HG03159 (cell line): ENCODE data around the gene CTNNA1.

Source experiments
- ATAC-seq: cut with Tn5 transposase; IDR thresholded peaks from one replicate; pipeline ENCODE4 v1.9.1; 2021; ENCODE audit warnings: mild to moderate bottlenecking, moderate library complexity; ENCODE audit not compliant: unreplicated experiment

The CTNNA1 gene

GRCh38 chr5:138926688-138927448 lies 173.6 kb downstream of the CTNNA1 start:
- ATAC-seq = no peak

DNA sequence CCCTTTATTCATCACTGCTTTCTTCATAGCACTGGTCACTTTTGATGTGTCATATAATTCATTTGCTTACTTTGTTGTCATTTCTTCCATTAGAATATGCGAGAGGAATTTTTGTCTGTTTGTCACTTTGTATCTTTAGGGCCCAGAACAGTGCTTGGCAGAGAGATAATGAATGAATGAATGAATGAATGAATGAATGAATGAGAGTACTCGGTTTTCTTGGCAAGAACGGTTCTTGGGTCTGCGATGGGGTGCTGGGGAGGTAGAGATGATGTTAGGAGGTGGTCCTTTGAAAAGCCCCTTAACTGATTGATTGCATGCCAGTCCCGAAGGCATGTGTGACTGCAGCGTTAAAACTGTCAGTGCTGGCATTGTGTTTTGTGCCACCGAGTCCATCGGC lies 174.3 kb downstream of the CTNNA1 start:
- ATAC-seq = no peak

DNA sequence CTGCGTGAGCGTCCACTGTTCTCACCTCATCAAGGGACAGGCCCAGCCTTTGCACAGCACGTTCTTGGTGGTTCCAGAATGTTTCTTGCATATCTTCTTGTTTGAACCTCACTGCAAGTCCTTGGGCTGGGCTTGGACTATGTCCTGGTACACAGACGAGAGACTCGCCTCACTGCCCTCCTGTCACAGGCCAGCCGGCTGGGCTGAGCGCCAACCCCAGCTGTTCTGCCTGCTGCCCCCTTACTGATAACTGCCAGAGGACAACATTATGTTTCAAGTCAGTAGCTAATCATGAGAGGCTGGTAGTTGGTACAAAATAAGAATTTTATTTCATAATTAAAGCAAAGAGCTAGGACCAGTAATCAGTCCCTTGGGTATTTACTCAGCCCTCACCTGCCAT lies 174.8 kb downstream of the CTNNA1 start:
- ATAC-seq = no peak

- ATAC-seq = no peak
Observed at GRCh38 chr5:138929571-138929955, 176.3 kb downstream of the CTNNA1 start.

- no peak for ATAC-seq
Observed at GRCh38 chr5:138930371-138931097, 177.3 kb downstream of the CTNNA1 start.

- ATAC-seq = no peak
Observed at GRCh38 chr5:138932171-138932810, 179.1 kb downstream of the CTNNA1 start.

GRCh38 chr5:138933522-138934290 lies 180.5 kb downstream of the CTNNA1 start:
- ATAC-seq = no peak

DNA sequence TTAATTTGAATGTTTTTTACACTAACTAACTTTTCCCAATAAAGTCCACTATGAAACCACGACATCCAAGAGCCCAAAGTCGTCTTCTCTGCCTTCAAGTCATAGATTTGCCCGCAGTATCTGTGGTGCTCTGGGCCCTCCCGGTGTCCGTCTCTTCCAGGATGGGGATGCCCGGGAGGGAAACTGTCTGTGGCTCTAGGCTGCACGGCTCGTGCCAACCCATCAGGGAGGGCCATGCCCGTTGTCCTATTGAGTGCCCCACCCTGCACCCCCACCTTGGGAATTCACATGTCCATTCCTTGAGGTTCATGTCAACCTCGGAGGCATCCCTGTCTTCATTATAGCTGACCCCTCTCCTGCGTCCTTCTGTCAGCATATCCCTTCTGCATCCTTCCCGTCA lies 181.7 kb downstream of the CTNNA1 start:
- ATAC-seq = no peak

GRCh38 chr5:138935466-138935865 lies 182.2 kb downstream of the CTNNA1 start:
- no peak for ATAC-seq

DNA sequence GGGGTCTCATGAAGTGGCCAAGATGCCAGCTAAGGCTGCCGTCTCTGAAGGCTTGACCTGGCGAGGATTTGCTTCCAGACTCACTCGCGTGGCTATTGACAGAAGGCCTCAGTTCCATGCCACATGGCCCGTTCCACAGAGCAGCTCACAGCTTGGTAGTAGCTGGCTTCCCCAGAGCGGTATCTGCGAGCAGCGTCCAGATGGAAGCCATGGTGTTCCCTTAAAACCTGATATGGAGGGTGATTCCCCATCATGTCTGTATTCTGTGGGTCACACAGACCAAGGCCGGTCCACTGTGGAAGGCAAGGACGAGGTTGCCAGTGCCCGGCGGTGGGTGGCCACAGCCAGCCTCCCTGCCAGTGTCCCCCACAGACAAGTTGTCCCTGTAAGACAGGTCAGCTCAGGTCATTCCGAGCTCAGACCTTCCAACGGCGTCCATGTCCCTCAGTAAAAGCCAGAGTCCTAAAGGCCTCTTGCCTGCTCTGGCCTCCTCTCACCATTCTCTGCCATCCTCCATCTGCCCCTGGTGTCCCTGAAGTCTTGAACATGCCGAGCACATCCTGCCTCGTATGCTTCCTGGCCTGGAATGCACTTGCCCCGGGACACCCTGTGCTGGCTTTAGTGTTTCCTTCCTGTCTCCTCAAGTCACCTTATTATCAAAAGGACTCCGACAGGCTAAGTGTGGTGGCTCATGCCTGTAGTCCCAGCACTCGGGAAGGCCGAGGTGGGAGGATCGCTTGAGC lies 183.2 kb downstream of the CTNNA1 start:
- no peak for ATAC-seq

- ATAC-seq = no peak
Observed at GRCh38 chr5:138936968-138937345, 183.7 kb downstream of the CTNNA1 start.

DNA sequence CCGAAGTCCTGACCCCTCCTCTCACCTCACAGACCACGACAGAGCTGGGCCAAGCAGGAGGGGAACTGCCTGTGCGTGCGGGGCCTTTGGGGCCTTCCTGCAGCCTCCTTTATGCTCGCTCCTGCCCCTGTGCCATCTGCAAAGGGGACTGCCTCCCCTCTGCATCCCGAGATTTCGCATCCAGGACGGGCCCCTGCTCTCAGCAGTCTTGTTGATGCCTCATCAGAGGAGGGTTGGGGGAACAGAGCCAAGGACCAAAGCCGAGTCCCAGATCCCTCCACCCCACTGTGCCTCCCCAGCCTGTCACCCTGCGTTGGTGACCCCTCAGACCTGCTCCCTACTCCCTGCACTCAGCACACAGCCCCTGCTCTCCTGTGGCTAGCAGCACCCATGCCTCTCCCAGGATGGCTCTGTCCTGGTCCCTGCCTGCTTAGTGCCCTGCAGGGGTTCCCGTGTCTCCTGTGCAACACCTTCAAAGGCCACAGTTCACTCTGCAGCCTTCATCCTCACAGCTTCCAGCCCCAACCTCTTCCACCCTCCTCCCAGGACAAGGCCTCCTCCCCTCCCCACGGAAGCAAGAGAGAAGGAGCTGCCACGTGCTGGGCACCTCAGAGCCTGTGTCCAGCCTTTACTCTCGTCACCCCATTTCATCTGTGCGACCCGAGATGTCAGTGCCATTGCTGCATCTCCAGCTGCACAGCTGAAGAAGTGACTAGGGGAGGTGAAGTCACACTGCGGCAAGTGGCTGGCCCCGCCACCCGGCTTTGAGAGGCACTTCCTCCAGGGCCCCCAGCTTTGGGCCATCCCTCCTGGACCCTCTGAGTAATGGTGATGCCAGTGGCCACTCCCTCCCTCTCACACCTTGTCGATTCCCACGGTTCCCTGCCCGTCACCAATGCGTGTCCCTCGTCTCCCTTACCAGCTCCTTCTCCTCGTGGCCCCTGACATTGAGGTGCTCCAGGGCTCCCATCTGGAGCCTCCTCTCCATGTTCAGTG lies 184.5 kb downstream of the CTNNA1 start:
- no peak for ATAC-seq

DNA sequence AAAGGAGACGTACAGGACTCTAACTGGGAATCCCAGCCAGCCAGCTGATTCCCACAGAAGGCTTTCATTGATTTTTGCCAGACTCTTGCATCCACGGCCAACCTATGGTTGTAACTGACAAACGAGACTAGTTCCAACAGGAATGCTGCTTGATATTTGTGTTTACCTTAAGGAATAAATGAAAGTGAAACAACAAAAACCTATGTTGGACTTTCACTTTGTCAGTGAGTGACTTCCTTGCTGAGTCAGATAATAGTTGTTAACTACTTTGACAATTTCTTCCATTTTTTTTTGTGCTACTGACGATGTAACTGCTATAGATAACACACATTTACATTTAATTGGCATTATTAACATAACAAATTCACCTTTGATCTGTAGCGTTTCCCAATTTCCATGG lies 185.3 kb downstream of the CTNNA1 start:
- no peak for ATAC-seq

GRCh38 chr5:138942066-138942465 lies 188.8 kb downstream of the CTNNA1 start:
- no peak for ATAC-seq

DNA sequence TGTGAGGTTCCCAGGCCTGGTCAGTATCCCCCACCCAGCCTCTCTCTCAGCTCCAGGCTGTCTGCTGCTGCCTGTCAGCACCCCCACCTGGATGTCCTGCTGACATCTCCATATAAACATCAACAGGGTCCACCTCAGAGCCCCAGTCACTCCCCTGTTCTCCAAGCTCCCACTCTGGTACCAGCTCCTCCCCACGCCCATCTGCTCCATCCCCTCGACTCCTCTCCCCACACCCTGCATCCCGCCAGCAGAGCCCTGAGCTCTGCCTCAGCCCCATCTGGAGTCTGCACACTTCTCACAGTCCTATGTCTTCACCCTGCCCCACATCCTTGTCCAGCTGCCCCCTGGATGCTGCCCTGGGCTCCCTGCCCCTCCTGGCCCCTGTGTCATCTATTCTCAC lies 189.6 kb downstream of the CTNNA1 start:
- no peak for ATAC-seq

DNA sequence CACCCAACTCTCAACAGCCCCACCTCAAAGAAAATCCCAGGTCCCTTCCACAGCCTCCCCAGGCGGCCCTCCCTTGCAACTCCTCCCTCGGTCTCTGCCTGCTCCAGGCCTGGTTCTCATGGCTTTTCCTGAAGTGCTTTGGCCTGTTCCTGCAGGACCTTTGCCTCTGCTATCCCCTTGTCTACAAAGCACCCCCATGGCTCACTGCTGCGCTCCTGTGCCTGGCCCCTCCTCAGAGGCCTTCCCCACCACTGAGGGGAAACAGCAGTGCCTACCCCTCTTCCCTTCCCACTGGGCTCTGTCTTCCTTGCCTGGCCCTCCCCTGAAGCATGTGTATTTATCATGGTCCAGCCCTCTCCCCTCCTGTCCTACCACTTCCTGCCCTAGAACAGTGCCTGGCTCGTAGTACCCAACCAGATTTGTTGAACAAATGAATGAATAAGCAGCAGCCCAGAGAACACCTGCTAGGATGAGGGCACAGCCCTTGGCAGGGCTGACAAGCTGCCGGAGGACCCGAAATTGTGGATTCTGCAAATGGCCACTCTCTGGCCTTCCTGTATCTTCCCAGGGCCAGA lies 190.5 kb downstream of the CTNNA1 start:
- ATAC-seq = no peak

- no peak for ATAC-seq
Observed at GRCh38 chr5:138944527-138945322, 191.5 kb downstream of the CTNNA1 start.
